ENCODE measurements around the gene GNB1.

DNA sequence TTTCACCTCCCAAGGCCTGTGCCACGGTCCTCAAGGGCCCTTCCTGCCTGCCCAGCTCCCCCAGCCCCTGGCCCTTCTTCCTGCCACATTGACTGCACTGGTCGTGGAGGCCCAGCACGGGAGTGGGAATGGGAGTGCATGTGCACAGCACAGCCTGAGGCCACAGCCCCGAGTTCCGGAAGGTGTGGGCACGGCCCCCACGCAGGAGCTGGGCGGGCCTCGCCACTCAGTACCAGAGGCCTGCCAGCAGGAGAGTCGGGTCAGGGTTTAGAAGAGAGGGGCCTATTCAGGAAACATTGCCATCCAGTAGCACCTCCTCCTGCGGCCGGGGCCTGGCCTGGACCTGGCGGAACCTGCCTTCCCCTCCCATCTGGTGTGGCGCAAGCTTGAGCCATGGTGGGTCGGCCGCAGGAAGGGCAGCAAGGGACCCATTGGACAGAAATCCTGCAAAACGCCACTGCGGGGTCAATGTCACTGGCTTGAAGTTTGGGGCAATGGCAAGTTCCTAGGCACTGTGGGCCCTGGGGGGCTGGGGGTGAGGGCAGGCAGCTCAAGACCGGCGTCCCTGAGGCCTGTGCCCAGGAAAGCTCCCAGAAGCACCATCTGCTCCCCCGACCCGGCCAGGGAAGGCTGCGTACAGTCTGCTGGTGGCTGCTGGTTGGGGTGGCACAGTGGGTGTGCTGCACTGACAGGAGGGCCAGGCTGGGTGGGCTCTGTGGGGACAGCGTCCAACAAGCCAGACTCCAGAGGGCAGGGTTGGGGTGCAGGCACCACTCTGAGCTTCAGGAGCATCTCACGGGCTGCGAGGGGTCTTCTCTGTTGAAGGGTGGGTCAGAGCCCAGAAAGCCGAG, 29.9 kb upstream of the GNB1 start:
- TF ChIP-seq CTCF (IDR thresholded peaks at IDR 0.05) (no peak), EP300 (IDR thresholded peaks at IDR 0.05) (no peak), POLR2A (IDR thresholded peaks at IDR 0.05) (no peak)

Measured in upper lobe of left lung (tissue), 4 donors.